NT2/D1 (cell line): ENCODE measurements around the gene RHEX.

Experiments
- SUZ12 ChIP-seq: IDR thresholded peaks from 2 replicates; pipeline ENCODE4 v1.6.1; 2011; ENCODE audit not compliant: insufficient read length, insufficient read depth; ENCODE audit errors: extremely low read depth
- YY1 ChIP-seq: IDR thresholded peaks from 2 replicates; pipeline ENCODE4 v1.6.1; 2011; ENCODE audit not compliant: insufficient read length, insufficient read depth
- ZNF274 ChIP-seq: IDR thresholded peaks from 2 replicates; pipeline ENCODE4 v1.6.1; 2011; ENCODE audit warnings: mild to moderate bottlenecking, low read depth, low read length

DNA sequence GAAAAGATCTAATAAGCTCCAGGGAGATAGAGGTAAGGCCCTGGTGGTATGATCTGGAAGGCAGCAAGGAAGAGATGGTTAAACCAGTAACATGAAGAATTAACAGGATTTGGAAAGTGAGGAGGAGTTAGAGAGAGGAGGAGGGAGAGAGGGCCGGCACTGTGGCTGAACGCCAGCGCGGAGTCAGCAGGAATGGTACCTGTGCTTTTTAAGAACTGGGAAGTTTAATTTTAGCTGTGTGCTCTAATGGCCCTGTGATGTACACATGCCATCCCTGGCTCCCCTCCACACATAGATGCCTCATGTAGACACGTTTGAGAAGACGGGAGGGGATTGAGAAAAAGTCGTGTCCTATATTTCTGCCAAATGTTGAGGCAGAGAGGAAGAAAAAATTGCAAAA is 78.1 kb downstream of the RHEX start:
- TF ChIP-seq SUZ12 (no peak), YY1 (no peak), ZNF274 (no peak)
